ENCODE data around the gene LDHB.

DNA sequence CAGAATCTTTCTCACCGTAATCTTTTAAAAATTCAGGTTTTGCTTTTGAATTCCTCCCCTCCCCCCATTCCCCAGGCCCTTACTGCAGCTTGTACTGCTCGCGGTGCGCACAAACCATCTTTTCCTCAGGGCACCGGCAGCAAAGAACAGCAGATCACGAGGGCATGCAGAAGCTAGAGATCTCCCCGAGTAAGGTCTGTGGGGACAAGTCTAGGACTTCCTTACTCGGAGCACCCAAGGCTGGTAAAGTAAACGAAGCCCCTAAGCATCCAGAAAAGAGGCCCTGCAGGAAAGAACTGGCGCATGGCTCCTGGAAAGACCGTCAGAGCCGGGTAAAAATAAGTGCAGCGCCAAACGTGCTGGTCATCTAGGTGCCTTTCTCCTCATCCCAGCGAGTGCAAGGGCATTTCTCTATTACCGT lies 727 bp downstream of the LDHB start:
- TF ChIP-seq, protein P1, sequence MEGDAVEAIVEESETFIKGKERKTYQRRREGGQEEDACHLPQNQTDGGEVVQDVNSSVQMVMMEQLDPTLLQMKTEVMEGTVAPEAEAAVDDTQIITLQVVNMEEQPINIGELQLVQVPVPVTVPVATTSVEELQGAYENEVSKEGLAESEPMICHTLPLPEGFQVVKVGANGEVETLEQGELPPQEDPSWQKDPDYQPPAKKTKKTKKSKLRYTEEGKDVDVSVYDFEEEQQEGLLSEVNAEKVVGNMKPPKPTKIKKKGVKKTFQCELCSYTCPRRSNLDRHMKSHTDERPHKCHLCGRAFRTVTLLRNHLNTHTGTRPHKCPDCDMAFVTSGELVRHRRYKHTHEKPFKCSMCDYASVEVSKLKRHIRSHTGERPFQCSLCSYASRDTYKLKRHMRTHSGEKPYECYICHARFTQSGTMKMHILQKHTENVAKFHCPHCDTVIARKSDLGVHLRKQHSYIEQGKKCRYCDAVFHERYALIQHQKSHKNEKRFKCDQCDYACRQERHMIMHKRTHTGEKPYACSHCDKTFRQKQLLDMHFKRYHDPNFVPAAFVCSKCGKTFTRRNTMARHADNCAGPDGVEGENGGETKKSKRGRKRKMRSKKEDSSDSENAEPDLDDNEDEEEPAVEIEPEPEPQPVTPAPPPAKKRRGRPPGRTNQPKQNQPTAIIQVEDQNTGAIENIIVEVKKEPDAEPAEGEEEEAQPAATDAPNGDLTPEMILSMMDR (IDR thresholded peaks at IDR 0.05; ENCODE audit: low read depth, low read length, poor library complexity, severe bottlenecking) = no peak
- TF ChIP-seq EZH2phosphoT487 (IDR thresholded peaks at IDR 0.05; ENCODE audit: borderline replicate concordance, low read length) = no peak
